ENCODE measurements around the gene PLCL1. TPM values are rescaled to one million over a fixed set of nuclear protein-coding genes. Genes with fewer than 3 reads are reported as not detected.

The PLCL1 gene
- total RNA-seq, 1 experiment from 2014 or later: 1.6 TPM

GRCh38 chr2:197867033-197867432 lies 62.6 kb downstream of the PLCL1 start:
- peaks cover 11% of the 10 kb centered on the region for H3K4me1 Mint-ChIP-seq (ENCODE audit: low read depth, unreplicated experiment)
- Histone ChIP-seq H3K9me3 (no peaks in the 10 kb centered on the region), H3K27me3 (replicated peaks; ENCODE audit: control insufficient read depth, insufficient read depth, low read length) (no peaks in the 10 kb centered on the region), H3K4me3 (ENCODE audit: low read depth, low read length) (no peak overlapping the region), H3K4me1 (peaks cover 7% of the 10 kb centered on the region; the same call in 1 of the 2 replicates), H3K36me3 (ENCODE audit: control insufficient read depth, insufficient read depth, low read length) (no peaks in the 10 kb centered on the region)
- TF ChIP-seq CTCF (IDR thresholded peaks at IDR 0.05; ENCODE audit: insufficient read depth in 1 of 2, low read depth in 1 of 2, low read length in 1 of 2, severe bottlenecking in 1 of 2, unreplicated experiment in 1 of 2): no peak
- no peaks in the 10 kb centered on the region for H3K9me3 Mint-ChIP-seq (ENCODE audit: unreplicated experiment)
- BruUV-seq (replicated peaks): no TSS peak
- intact Hi-C loops (cut with micrococcal nuclease; ENCODE audit: unreplicated experiment): no loop called here
- CTCF ChIA-PET: no interaction called here
- no peak for DNase-seq
- no peaks in the 10 kb centered on the region for H3K36me3 Mint-ChIP-seq (ENCODE audit: insufficient read depth, unreplicated experiment)
- no peak overlapping the region for H3K27ac Mint-ChIP-seq (ENCODE audit: unreplicated experiment)
- no peak overlapping the region for H3K4me3 Mint-ChIP-seq (ENCODE audit: unreplicated experiment)
- H3K27me3 Mint-ChIP-seq (ENCODE audit: insufficient read depth, unreplicated experiment): no peaks in the 10 kb centered on the region
- POLR2A ChIA-PET: no interaction called here

GRCh38 chr2:197867624-197868023 lies 63.2 kb downstream of the PLCL1 start:
- Mint-ChIP-seq H3K9me3 (ENCODE audit: unreplicated experiment) (no peaks in the 10 kb centered on the region), H3K27ac (ENCODE audit: unreplicated experiment) (no peak overlapping the region), H3K27me3 (ENCODE audit: insufficient read depth, unreplicated experiment) (no peaks in the 10 kb centered on the region), H3K36me3 (ENCODE audit: insufficient read depth, unreplicated experiment) (no peaks in the 10 kb centered on the region), H3K4me3 (ENCODE audit: unreplicated experiment) (no peak overlapping the region), H3K4me1 (ENCODE audit: low read depth, unreplicated experiment) (peaks cover 10% of the 10 kb centered on the region)
- H3K4me3 ChIP-seq (ENCODE audit: low read depth, low read length): no peak overlapping the region
- no peak for TF ChIP-seq CTCF (IDR thresholded peaks at IDR 0.05; ENCODE audit: insufficient read depth in 1 of 2, low read depth in 1 of 2, low read length in 1 of 2, severe bottlenecking in 1 of 2, unreplicated experiment in 1 of 2)
- CTCF ChIA-PET: no interaction called here
- H3K36me3 ChIP-seq (ENCODE audit: control insufficient read depth, insufficient read depth, low read length): no peaks in the 10 kb centered on the region
- intact Hi-C loops (cut with micrococcal nuclease; ENCODE audit: unreplicated experiment): no loop called here
- H3K4me1 ChIP-seq: peaks cover 7% of the 10 kb centered on the region; the same call in 1 of the 2 replicates
- H3K27me3 ChIP-seq (replicated peaks; ENCODE audit: control insufficient read depth, insufficient read depth, low read length): no peaks in the 10 kb centered on the region
- BruUV-seq (replicated peaks): no TSS peak
- POLR2A ChIA-PET: interaction anchor here (0.6 kb wide), 1 partner anchor 63 kb away, joined by 3 read pairs; the partner anchor contains the start of gene PLCL1
- H3K9me3 ChIP-seq: no peaks in the 10 kb centered on the region
- no peak for DNase-seq

GRCh38 chr2:197868206-197868605 lies 63.8 kb downstream of the PLCL1 start:
- intact Hi-C loops (cut with micrococcal nuclease; ENCODE audit: unreplicated experiment): no loop called here
- DNase-seq: no peak
- no peak overlapping the region for H3K27ac Mint-ChIP-seq (ENCODE audit: unreplicated experiment)
- ChIA-PET CTCF (no interaction called here), POLR2A (interaction anchor here (0.6 kb wide), 1 partner anchor 64 kb away, joined by 3 read pairs; the partner anchor contains the start of gene PLCL1)
- no peaks in the 10 kb centered on the region for H3K36me3 ChIP-seq (ENCODE audit: control insufficient read depth, insufficient read depth, low read length)
- H3K4me3 Mint-ChIP-seq (ENCODE audit: unreplicated experiment): no peak overlapping the region
- no peaks in the 10 kb centered on the region for H3K9me3 ChIP-seq
- H3K27me3 Mint-ChIP-seq (ENCODE audit: insufficient read depth, unreplicated experiment): no peaks in the 10 kb centered on the region
- H3K27me3 ChIP-seq (replicated peaks; ENCODE audit: control insufficient read depth, insufficient read depth, low read length): no peaks in the 10 kb centered on the region
- H3K4me3 ChIP-seq (ENCODE audit: low read depth, low read length): no peak overlapping the region
- H3K4me1 Mint-ChIP-seq (ENCODE audit: low read depth, unreplicated experiment): peaks cover 9% of the 10 kb centered on the region
- peaks cover 7% of the 10 kb centered on the region; the same call in 1 of the 2 replicates for H3K4me1 ChIP-seq
- TF ChIP-seq CTCF (IDR thresholded peaks at IDR 0.05; ENCODE audit: insufficient read depth in 1 of 2, low read depth in 1 of 2, low read length in 1 of 2, severe bottlenecking in 1 of 2, unreplicated experiment in 1 of 2): no peak
- BruUV-seq (replicated peaks): no TSS peak
- H3K9me3 Mint-ChIP-seq (ENCODE audit: unreplicated experiment): no peaks in the 10 kb centered on the region
- no peaks in the 10 kb centered on the region for H3K36me3 Mint-ChIP-seq (ENCODE audit: insufficient read depth, unreplicated experiment)
